Activated CD4-positive, CD25-positive, alpha-beta regulatory T cell treated with anti-CD3 and anti-CD28 coated beads, Interleukin-2, amount 50 U/mL, for 72 hours (primary cell): ENCODE results near the gene CCDC85C.

ENCODE experiments used
- DNase-seq: peaks from one replicate; pipeline ENCODE4 v3.0.0; 2021

CCDC85C gene

DNA sequence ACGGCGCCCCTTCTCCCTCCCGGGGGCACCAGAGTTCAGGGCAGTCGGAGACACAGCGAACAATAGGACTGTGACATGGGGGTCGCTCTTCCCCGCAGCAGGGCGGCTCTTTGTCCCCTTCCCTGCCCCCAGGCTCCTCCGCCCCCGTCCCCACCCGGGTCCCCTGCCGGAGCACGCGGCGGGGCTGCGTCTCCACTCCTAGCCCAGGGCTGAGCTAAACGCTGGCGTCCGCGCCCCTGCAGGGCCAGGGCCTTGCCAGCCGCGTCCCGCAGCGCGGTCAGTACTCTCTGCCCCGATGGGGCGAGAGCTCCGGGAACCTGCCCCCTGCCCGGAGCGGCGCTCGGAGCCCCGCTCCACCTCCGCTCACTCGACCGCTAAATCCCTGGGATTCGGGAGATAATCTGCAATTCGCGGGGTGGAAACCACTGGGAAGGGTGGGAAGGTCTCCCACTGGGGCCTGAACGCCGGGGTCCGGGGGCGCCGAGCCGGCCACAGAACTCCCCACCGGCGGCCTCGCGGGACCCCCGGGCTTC lies 825 bp upstream of the CCDC85C start:
- DNase-seq, result peak; percentile 59

- DNase-seq, result peak; percentile 95
These were observed 315 bp upstream of the CCDC85C start for GRCh38 chr14:99604278-99604765.

- no peak for DNase-seq
These were observed 1.1 kb downstream of the CCDC85C start for GRCh38 chr14:99602788-99603415.

DNA sequence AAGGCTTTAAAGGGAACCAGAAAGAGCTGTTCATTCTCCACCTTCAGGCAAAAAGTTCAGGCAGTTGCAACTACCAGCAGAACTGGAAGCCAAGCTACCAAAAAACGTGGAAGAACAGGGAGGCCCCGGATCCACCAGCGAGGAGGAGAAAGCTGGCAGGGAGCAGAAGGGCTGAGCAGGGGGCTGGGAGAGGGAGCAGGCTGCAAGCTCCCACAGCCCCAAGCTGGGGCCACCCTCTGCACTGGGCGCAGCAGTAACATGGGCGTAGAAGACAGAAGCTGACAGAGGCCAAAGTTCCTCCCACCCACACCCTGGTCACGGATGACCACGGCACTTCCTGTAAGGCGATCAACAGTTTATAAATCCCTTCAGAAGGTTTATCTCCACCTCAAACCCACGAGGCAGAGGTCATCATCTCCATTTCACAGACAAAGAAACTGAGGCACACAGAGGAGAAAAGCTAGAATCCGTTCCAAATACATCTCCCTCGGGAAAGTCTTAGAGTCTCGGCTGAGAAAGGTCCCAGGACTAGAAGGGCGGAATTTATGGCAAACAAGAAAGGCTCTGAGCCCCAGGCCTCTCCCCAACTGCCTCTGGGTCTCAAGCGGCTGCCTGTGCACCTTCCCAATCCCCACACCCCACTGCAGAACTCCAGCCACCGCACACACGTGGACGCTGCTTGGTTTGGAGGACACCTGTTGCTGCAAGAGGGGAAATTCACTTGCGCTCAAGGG lies 1.8 kb downstream of the CCDC85C start:
- no peak for DNase-seq

DNA sequence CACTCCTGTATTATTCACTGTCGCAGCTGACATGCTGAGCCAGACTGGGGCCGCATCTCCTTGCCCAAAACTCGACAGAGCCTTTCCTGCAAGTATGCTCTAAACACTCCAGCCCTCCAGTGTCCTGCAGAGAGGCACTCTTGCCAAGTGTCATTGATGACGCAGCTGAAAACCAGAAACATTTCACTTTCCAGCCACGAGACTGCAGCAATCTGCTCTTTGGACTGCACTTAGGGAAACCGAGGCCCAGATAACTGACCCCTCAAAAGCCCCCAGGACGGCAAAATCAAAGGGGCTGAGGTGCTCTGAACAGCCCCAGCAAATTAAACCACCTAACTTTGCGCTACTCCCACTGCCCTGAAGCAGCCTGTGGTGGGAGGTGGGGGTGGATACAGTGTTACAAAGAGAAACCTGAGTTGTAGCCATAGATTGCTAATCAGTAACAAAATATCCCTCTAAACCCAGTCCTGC lies 2.6 kb downstream of the CCDC85C start:
- DNase-seq, result no peak

DNA sequence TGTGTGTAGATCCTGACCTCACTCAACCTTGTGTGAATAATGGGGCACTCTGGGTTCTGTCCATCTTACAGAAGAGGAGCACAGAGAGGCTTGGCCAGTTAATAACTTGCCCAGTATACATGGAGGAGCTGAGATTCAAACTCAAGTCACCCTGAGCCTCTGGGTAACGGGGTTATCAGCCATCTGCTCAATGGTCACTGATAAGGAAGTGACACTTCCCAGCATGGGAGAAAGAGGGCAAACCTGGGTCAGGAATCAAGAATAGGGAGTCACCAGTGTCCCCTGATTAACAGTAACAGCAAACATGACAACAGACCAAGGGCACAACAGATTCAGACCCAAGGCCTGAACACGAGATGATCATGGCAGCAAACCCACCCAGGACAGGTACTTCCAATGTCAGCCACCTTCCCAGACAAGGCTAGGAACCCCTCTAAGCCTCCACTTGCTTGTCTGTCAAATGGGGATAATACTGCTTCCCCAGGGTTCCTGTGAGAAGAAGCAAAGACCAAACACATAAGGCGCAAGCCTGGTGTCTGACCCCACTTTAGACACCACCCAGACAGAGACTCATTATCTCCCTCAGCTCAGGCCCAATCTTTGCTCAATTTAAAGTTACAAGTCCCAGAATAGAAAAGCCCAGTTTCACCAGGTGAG lies 3.6 kb downstream of the CCDC85C start:
- no peak for DNase-seq

DNA sequence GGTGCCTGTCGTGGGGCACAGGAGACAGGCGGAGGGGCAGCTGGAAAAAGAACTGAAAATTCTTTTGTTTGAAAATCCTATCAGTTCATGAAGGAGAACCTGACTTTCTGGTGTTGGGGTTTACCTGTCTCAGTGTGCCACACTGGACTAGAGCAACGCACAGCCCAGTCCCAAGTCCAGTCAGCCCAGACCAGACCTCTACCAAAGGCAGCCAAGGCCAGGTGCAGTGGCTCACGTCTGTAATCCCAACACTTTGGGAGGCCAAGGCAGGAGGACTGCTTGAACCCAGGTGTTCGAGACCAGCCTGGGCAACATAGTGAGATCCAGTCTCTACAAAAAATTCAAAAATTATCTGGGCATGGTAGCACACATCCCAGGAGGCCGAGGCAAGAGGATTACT lies 4.6 kb downstream of the CCDC85C start:
- no peak for DNase-seq

DNA sequence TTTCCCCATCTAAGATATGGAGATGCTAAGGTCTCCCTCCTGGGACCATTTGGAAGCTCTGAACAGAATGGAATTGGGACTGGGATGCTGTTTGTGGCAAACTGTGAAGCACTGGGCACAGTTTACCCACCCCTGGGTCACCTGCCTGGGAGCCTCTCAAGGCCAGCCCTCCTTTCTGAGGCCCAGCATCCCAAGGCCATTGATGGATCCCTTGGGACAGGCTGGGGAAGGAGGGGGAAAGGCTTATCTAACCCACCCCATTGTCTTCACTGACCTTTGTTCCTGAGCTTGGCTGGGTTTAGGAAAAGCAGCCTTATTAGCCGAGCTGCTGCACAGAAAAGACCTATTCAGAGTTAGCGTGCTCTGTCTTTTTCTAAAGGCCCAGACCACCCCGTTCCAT lies 5.2 kb downstream of the CCDC85C start:
- DNase-seq, result no peak

- no peak for DNase-seq
These were observed 6.0 kb downstream of the CCDC85C start for GRCh38 chr14:99597911-99598600.

DNA sequence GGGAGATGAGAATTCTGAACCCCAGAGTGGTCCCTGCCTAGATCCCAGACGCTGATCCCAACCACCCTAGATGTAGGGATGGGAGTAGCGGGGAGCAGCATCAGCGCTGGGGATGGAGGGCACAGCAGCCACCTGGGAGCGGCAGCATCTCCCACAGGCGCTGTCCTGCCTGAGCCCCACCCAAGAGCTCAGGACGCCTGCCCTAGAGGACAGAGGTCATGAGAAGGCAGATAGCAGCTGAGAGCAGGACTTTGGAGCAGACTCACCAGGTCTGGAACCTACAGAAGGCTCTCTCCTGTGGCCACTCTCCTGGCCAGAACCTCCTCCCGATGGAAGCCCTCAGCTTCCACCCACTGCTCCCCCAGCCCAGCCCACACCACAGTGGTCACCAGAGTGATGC lies 7.2 kb downstream of the CCDC85C start:
- DNase-seq, result no peak

DNA sequence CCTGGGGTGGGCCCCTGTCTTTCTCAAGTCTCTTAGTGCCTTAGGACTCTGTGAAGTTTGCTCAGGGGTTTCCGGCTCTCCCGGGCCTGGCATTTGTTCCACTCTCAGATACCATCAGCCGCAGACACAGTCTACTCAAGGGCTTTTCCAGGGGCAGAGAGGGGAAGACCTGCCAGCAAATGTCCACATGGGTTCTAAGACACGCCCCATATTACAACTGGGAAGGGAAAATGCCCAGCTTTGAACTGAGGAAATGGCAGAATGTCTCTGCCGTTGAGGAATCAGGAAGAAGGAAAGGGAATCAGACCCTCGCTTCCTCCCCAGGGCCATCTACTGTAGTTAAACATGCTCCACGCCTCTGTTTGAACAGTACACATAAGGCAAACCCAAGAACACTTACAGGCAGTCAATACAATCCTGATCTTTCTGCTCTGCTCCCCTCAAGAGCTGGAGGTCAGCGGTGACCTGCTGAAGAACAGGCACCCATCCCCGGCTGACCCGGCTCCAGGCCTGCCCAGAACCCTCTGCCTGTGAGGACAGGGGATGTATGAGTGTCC lies 7.9 kb downstream of the CCDC85C start:
- DNase-seq, result no peak

- no peak for DNase-seq
These were observed 8.5 kb downstream of the CCDC85C start for GRCh38 chr14:99595524-99595923.

DNA sequence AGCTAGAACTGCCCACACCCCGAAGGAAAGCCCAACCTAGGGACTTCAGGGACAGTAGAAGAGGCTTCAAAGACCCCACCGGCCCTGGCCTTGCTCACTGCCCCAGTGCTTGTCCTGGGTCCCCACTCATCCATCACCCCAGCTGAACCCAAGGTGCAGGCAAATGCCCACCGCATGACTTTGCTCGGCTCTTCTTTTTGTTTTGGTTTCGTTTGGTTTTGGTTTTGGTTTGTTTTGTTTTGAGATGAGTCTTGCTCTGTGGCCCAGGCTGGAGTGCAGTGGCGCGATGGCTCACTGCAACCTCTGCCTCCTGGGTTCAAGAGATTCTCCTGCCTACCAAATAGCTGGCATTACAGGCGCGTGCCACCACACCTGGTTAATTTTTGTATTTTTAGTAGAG lies 9.0 kb downstream of the CCDC85C start:
- DNase-seq, result peak; percentile 47

DNA sequence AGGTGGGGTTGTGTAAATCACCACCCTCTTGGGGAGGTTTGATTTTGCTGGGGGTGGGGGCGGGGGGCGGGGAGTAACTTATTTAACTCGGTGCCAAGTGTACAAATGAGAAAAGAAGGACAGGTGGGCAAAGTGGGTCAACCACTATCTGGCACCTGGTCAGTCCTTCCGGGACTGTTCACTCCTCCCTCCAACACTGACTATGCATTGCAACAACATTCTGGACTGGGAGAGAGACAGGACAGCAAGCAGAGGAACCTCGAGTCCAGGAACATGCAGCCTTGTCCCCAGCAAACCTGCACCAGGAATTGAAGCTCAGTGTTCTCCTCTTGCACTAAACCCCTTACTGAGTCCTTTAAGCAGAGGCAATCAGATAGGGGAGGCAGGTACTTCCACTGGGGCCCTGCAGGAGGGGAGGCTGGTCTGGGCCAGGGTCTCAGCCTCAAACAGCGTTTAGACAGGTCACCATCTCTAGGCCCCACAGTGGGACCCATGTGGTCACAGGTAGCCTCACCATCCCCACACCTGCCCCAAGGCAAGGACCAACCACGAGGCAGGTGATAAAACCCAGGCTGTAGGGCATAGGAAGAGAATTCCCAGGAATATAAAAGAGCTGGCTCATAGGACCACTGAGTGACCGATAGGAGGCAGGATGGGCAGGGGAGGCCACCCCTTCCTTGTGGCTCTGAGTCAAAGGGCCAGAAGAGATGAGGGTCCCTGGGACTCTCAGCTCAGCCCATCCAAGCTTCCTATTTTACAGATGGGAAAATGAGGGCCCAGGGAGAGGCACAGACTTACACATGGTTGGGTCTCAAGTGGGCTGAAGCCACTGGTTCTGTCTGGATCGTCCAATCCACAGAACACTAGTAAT lies 9.8 kb downstream of the CCDC85C start:
- no peak for DNase-seq

GRCh38 chr14:99592933-99593753 lies 10.9 kb downstream of the CCDC85C start:
- DNase-seq, result no peak

DNA sequence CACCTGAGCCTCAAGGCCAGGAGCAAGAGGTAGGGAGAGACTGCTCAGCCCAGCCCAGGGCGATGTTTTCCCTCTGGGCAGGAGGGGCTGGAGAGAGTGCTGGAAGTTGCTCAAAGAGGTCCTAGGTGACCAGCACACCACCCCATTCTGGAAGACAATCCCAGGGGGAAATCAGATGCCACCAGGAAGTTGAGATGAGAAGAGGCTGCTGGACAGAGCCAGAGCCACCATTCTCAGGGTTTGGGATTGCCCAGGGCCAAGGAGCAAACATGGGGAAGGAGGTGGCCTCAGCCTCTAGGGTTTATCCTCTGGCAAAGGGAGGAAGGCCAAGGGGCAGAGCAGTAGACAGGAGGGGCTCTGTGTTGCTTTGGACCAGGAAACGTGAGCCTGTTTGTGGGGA lies 11.6 kb downstream of the CCDC85C start:
- no peak for DNase-seq

DNA sequence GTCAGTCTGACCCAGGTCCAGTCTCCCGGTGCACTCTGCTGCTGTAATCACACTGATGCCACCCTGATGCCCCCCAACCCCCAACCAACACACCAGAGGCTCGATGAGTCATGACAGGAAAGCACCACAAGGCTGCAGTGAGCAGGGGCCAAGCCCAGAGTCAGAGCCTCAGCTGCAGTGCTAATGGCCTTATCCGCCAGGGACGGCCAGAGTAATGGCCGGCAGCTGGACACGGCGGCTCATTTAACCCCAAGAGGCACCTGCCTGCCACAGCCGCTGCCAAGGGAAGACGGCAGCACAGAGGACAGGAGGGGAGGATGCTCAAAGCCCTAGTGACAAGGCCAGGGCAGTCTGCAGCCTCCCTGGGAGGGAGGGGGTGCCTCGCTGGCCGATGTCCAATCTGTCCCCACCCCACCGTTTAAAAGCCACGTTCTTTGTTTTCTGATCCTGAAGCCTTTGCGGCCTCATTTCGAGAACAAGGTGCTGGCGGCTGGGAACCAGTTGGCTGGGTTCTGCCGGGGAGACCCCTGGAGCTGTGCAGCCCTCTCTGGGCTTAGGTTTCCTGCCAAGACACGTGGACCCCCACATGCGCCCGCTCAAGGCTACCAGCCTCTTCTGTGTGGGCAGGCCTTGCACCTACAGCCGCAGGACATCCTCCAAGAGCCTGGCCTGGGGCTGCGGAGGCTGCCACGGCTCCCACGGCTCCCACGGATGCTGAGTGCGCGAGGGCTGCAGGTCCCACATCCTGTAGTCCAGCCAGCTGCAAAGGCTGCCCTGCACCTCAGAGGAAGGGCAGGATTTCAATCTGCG lies 13.1 kb downstream of the CCDC85C start:
- DNase-seq, result no peak

GRCh38 chr14:99589651-99590530 lies 14.1 kb downstream of the CCDC85C start:
- DNase-seq, result no peak

- no peak for DNase-seq
These were observed 15.0 kb downstream of the CCDC85C start for GRCh38 chr14:99589031-99589441.
